Measurements from ENCODE around the gene INSIG2.

- TF ChIP-seq CTCF (IDR thresholded peaks at IDR 0.05) (no peak), USF1 (CRISPR knock-in tag; IDR thresholded peaks at IDR 0.05) (no peak), FOXJ3 (CRISPR knock-in tag; IDR thresholded peaks at IDR 0.05; ENCODE audit: borderline replicate concordance) (no peak), PRDM15 (CRISPR knock-in tag; IDR thresholded peaks at IDR 0.05) (no peak), CREM (CRISPR knock-in tag; IDR thresholded peaks at IDR 0.05) (no peak), ZBTB43 (CRISPR knock-in tag; IDR thresholded peaks at IDR 0.05) (no peak), ETV6 (CRISPR knock-in tag; IDR thresholded peaks at IDR 0.05) (no peak), NR1H2 (CRISPR knock-in tag; IDR thresholded peaks at IDR 0.05) (no peak)
These were observed 32.6 kb upstream of the INSIG2 start for GRCh38 chr2:118055512-118056164.

All from WTC11 (cell line).